Esophagus muscularis mucosa (tissue), 3 donors: ENCODE measurements around the gene CNTD1.

Source experiments
- CTCF ChIP-seq, 3 experiments: fragments of 200-600 bp in 2 of 3; fragments of 450-650 bp in 1 of 3; sonication (generic) in 2 of 3; IDR thresholded peaks; one replicate each; pipeline ENCODE4 v1.5.1; 2017 to 2019; ENCODE audit warnings: antibody characterized with exemption in 3 of 3, mild to moderate bottlenecking in 2 of 3, moderate library complexity in 1 of 3
- POLR2A ChIP-seq: fragments of 450-650 bp; IDR thresholded peaks from one replicate; pipeline ENCODE4 v1.6.1; 2017; ENCODE audit warnings: antibody characterized with exemption, moderate library complexity, mild to moderate bottlenecking, low read depth
- POLR2AphosphoS5 ChIP-seq, 2 donors: sonication (generic); formaldehyde crosslinking; IDR thresholded peaks; one replicate each; pipeline ENCODE4 v1.6.1; 2017; ENCODE audit warnings: antibody characterized with exemption in 2 of 2

- TF ChIP-seq POLR2AphosphoS5 (IDR thresholded peaks at IDR 0.05) (no peak), POLR2A (no peak), CTCF (IDR thresholded peaks at IDR 0.05) (no peak)
Measured at GRCh38 chr17:42857389-42857788, 58.7 kb downstream of the CNTD1 start.
